ENCODE results near the gene FUT1. TPM values are rescaled to one million over a fixed set of nuclear protein-coding genes. Genes with fewer than 3 reads are reported as not detected.
A peak's percentile ranks its signal among the peaks of the same experiment; 100 is the strongest.

The FUT1 gene
- polyA plus RNA-seq, 1 donor, result 1.3 TPM

DNA sequence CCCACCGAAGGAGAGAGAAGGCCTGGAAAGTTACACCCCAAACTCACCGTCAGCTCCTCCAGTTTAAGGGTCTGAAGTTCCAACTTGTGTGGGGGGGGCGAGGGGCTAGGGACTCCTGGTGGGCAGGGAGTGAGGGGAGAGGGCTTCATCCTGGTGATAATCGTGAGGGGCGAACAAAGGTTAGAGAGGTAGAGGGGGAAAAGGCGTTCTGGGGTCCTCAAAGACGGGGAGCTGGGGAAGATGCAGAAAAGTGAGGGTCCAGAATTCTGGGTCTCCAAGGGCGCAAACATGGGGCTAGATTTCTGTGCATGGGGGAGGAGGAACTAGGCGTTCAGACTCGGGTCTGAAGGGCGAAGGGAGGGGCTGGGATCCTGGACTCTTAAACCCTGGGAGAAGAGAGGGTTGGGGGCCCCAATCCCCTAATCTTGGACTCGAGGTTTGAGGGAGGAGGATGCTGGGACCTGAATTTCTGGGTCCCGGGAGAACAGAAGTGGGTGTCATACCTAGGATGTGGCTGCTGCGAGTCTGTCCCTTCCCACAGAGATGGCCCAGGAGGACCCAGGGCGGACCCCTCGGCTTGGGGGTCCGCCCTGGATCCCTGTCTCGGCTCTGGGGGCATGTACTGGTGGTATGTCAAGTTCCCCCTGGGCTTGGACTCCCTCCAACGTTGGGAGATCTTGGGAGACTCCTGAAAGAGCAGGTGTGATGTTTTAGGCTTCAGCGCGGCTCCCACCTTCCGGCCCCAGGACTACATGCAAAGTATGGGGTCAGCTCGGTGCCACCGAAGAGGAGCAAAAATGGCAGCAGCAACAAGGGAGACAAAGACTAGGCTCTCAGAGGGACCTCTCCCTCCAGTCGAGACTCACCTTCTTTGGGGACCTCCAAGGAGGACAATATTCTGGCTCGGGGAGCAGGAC is 37.4 kb downstream of the FUT1 start:
- peak overlapping the region; percentile 69 for H3K4me3 ChIP-seq (ENCODE audit: low read length)

GRCh38 chr19:48713864-48714755 is 38.3 kb downstream of the FUT1 start:
- DNase-seq, result peak; percentile 100
- Histone ChIP-seq H3K9me3 (ENCODE audit: control insufficient read depth, low read depth, low read length) (no peaks in the 10 kb centered on the region), H3K27ac (ENCODE audit: low read length) (peak overlapping the region; percentile 94), H3K4me1 (ENCODE audit: control insufficient read depth, insufficient read depth, low read length) (peaks cover 39% of the 10 kb centered on the region), H3K27me3 (ENCODE audit: control insufficient read depth, insufficient read depth, low read length) (no peaks in the 10 kb centered on the region), H3K36me3 (ENCODE audit: control insufficient read depth, insufficient read depth, low read length) (no peaks in the 10 kb centered on the region), H3K4me3 (ENCODE audit: low read length) (peak overlapping the region; percentile 69)
- no CpG with 5 or more reads among the region's 67 CpGs for WGBS (ENCODE audit: insufficient coverage, low lambda C conversion rate)

More for the DNA sequence above, 37.4 kb downstream of the FUT1 start:
- H3K36me3 ChIP-seq (ENCODE audit: control insufficient read depth, insufficient read depth, low read length), result no peaks in the 10 kb centered on the region
- H3K27ac ChIP-seq (ENCODE audit: low read length), result peak overlapping the region; percentile 94
- peaks cover 48% of the 10 kb centered on the region for H3K4me1 ChIP-seq (ENCODE audit: control insufficient read depth, insufficient read depth, low read length)
- DNase-seq, result peak; percentile 77 to 90
- H3K9me3 ChIP-seq (ENCODE audit: control insufficient read depth, low read depth, low read length), result no peaks in the 10 kb centered on the region
- WGBS (ENCODE audit: insufficient coverage, low lambda C conversion rate), result 17% methylated on average over 1 of the region's 26 CpGs
- H3K27me3 ChIP-seq (ENCODE audit: control insufficient read depth, insufficient read depth, low read length), result no peaks in the 10 kb centered on the region

GRCh38 chr19:48713041-48713863 is 39.2 kb downstream of the FUT1 start:
- peak overlapping the region; percentile 63 for H3K27ac ChIP-seq (ENCODE audit: low read length)
- peaks cover 32% of the 10 kb centered on the region for H3K4me1 ChIP-seq (ENCODE audit: control insufficient read depth, insufficient read depth, low read length)
- peak overlapping the region; percentile 58 for H3K4me3 ChIP-seq (ENCODE audit: low read length)
- H3K36me3 ChIP-seq (ENCODE audit: control insufficient read depth, insufficient read depth, low read length), result no peaks in the 10 kb centered on the region
- no peaks in the 10 kb centered on the region for H3K9me3 ChIP-seq (ENCODE audit: control insufficient read depth, low read depth, low read length)
- no CpG with 5 or more reads among the region's 25 CpGs for WGBS (ENCODE audit: insufficient coverage, low lambda C conversion rate)
- peak in 1 of 2 donors; percentile 43 for DNase-seq
- no peaks in the 10 kb centered on the region for H3K27me3 ChIP-seq (ENCODE audit: control insufficient read depth, insufficient read depth, low read length)

DNA sequence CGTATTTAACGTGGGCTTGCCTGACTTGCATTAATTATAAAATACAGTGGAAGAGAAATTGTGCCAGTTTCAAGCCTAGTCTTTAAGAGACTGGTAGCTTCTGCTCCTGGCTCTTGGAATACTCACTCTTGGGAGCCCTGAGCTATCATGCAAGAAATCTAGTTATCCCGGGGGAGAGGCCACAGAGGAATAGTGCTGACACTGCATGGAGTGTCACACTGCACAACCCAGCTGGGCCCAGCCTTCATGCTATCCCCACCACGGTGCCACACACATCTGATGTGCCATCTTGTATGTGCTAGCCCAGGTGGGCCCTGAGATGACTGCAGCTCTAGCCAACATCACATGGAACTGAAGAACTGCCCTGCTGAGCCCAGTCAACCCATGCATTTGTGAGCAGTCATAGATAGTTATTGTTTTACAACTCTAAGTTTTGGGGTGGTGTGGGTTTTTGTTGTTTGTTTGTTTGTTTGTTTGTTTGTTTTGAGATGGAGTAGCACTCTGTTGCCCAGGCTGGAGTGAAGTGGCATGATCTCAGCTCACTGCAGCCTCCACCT is 41.3 kb downstream of the FUT1 start:
- no CpG with 5 or more reads among the region's 4 CpGs for WGBS (ENCODE audit: insufficient coverage, low lambda C conversion rate)
- Histone ChIP-seq H3K4me1 (ENCODE audit: control insufficient read depth, insufficient read depth, low read length) (peaks cover 20% of the 10 kb centered on the region), H3K9me3 (ENCODE audit: control insufficient read depth, low read depth, low read length) (peaks cover 2% of the 10 kb centered on the region), H3K36me3 (ENCODE audit: control insufficient read depth, insufficient read depth, low read length) (no peaks in the 10 kb centered on the region), H3K27me3 (ENCODE audit: control insufficient read depth, insufficient read depth, low read length) (no peaks in the 10 kb centered on the region), H3K4me3 (ENCODE audit: low read length) (no peak overlapping the region), H3K27ac (ENCODE audit: low read length) (no peak overlapping the region)
- DNase-seq, result no peak

- no peaks in the 10 kb centered on the region for H3K27me3 ChIP-seq (ENCODE audit: control insufficient read depth, insufficient read depth, low read length)
- no peak for DNase-seq
- peaks cover 8% of the 10 kb centered on the region for H3K9me3 ChIP-seq (ENCODE audit: control insufficient read depth, low read depth, low read length)
- peaks cover 9% of the 10 kb centered on the region for H3K36me3 ChIP-seq (ENCODE audit: control insufficient read depth, insufficient read depth, low read length)
- WGBS (ENCODE audit: insufficient coverage, low lambda C conversion rate), result 75% methylated on average over 4 of the region's 11 CpGs
- H3K27ac ChIP-seq (ENCODE audit: low read length), result no peak overlapping the region
- peaks cover 9% of the 10 kb centered on the region for H3K4me1 ChIP-seq (ENCODE audit: control insufficient read depth, insufficient read depth, low read length)
- no peak overlapping the region for H3K4me3 ChIP-seq (ENCODE audit: low read length)
Observed at GRCh38 chr19:48708471-48708870, 44.0 kb downstream of the FUT1 start.

DNA sequence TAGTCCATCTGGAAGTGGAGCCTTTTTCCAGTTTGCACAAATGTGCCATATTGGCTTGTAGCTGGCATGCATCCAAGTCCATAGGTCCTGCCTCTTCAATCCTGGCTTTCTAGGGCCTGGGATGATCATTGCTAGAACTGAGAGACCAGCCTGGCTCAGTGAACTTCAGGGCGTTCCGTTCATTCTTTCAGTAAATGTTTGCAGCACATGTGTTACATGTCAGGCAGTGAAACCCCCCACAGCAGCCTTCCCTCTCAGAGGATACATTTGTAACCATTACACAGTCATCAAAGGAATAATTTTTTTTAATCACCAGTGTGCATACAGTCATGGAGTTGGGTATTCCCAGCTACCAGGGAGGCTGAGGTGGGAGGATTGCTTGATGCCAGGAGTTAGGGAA is 47.0 kb downstream of the FUT1 start:
- no peaks in the 10 kb centered on the region for H3K4me1 ChIP-seq (ENCODE audit: control insufficient read depth, insufficient read depth, low read length)
- H3K36me3 ChIP-seq (ENCODE audit: control insufficient read depth, insufficient read depth, low read length), result peaks cover 28% of the 10 kb centered on the region
- no CpG with 5 or more reads among the region's 2 CpGs for WGBS (ENCODE audit: insufficient coverage, low lambda C conversion rate)
- H3K27ac ChIP-seq (ENCODE audit: low read length), result no peak overlapping the region
- H3K4me3 ChIP-seq (ENCODE audit: low read length), result no peak overlapping the region
- no peaks in the 10 kb centered on the region for H3K27me3 ChIP-seq (ENCODE audit: control insufficient read depth, insufficient read depth, low read length)
- DNase-seq, result peak in 1 of 2 donors; percentile 34
- H3K9me3 ChIP-seq (ENCODE audit: control insufficient read depth, low read depth, low read length), result peaks cover 16% of the 10 kb centered on the region

GRCh38 chr19:48703316-48703715 is 49.1 kb downstream of the FUT1 start:
- WGBS (ENCODE audit: insufficient coverage, low lambda C conversion rate), result no CpG with 5 or more reads among the region's 23 CpGs
- no peak overlapping the region for H3K4me3 ChIP-seq (ENCODE audit: low read length)
- peaks cover 16% of the 10 kb centered on the region for H3K9me3 ChIP-seq (ENCODE audit: control insufficient read depth, low read depth, low read length)
- DNase-seq, result no peak
- H3K4me1 ChIP-seq (ENCODE audit: control insufficient read depth, insufficient read depth, low read length), result peaks cover 3% of the 10 kb centered on the region
- H3K27ac ChIP-seq (ENCODE audit: low read length), result no peak overlapping the region
- no peaks in the 10 kb centered on the region for H3K27me3 ChIP-seq (ENCODE audit: control insufficient read depth, insufficient read depth, low read length)
- H3K36me3 ChIP-seq (ENCODE audit: control insufficient read depth, insufficient read depth, low read length), result peaks cover 28% of the 10 kb centered on the region

GRCh38 chr19:48702701-48703100 is 49.7 kb downstream of the FUT1 start:
- DNase-seq, result no peak
- Histone ChIP-seq H3K4me1 (ENCODE audit: control insufficient read depth, insufficient read depth, low read length) (peaks cover 8% of the 10 kb centered on the region), H3K27me3 (ENCODE audit: control insufficient read depth, insufficient read depth, low read length) (no peaks in the 10 kb centered on the region), H3K27ac (ENCODE audit: low read length) (no peak overlapping the region), H3K4me3 (ENCODE audit: low read length) (no peak overlapping the region), H3K36me3 (ENCODE audit: control insufficient read depth, insufficient read depth, low read length) (peaks cover 28% of the 10 kb centered on the region), H3K9me3 (ENCODE audit: control insufficient read depth, low read depth, low read length) (peaks cover 15% of the 10 kb centered on the region)
- no CpG with 5 or more reads among the region's 13 CpGs for WGBS (ENCODE audit: insufficient coverage, low lambda C conversion rate)

DNA sequence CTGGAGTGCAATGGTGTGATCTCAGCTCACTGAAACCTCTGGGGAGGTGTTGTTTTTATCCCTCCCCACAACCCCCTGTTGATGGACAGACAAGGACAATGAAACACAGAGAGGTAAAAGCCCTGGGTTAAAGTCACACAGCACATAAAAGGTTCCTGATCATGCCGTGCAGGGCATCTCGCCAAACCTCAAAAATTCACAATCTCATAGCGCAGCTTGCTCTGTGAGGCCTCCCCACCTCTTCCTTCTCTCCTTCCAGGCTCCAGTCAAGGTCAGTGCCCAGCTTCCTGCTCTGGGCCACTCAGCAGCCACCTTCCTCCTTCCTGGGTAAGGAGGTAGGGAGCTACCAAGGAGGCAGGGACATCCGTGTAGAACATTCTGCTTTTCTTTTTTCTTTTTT is 54.4 kb downstream of the FUT1 start:
- peak in 1 of 2 donors; percentile 32 for DNase-seq
- Histone ChIP-seq H3K4me3 (ENCODE audit: low read length) (peak overlapping the region; percentile 5), H3K27me3 (ENCODE audit: control insufficient read depth, insufficient read depth, low read length) (peaks cover 9% of the 10 kb centered on the region), H3K27ac (ENCODE audit: low read length) (no peak overlapping the region), H3K4me1 (ENCODE audit: control insufficient read depth, insufficient read depth, low read length) (peaks cover 19% of the 10 kb centered on the region), H3K36me3 (ENCODE audit: control insufficient read depth, insufficient read depth, low read length) (peaks cover 15% of the 10 kb centered on the region), H3K9me3 (ENCODE audit: control insufficient read depth, low read depth, low read length) (peaks cover 12% of the 10 kb centered on the region)
- WGBS (ENCODE audit: insufficient coverage, low lambda C conversion rate), result 0% methylated on average over 1 of the region's 4 CpGs

All from large intestine (tissue), 3 donors.